ENCODE measurements around the gene RNASE13.

GRCh38 chr14:21037156-21037555, 2.5 kb upstream of the RNASE13 start:
- TF ChIP-seq CTCF (IDR thresholded peaks at IDR 0.05; ENCODE audit: low read length) (no peak), EZH2 (IDR thresholded peaks at IDR 0.05; ENCODE audit: borderline replicate concordance, low read length) (no peak)

Data from OCI-LY1 (cell line).